H9 (cell line): ENCODE measurements around the gene PKD2L1. TPM values are rescaled to one million over a fixed set of nuclear protein-coding genes. Genes with fewer than 3 reads are reported as not detected.

Experiments used
- DNase-seq: peaks from one replicate; pipeline ENCODE4 v3.0.0-alpha.2; 2017
- H2AFZ ChIP-seq: one replicate; pipeline ENCODE4 v1.6.1; 2013; ENCODE audit warnings: mild to moderate bottlenecking, low read length, control low read depth, moderate library complexity
- H2AK5ac ChIP-seq: 2 replicates; pipeline ENCODE4 v1.6.1; 2013; ENCODE audit warnings: low read length, control low read depth, mixed read lengths; ENCODE audit not compliant: insufficient read length
- H2BK120ac ChIP-seq: one replicate; pipeline ENCODE4 v1.6.1; 2013; ENCODE audit warnings: low read depth, mild to moderate bottlenecking, low read length, control low read depth, inconsistent platforms; ENCODE audit not compliant: poor library complexity, severe bottlenecking
- H2BK12ac ChIP-seq: 2 replicates; pipeline ENCODE4 v1.6.1; 2013; ENCODE audit warnings: low read length, control low read depth, mixed read lengths, low read depth; ENCODE audit not compliant: insufficient read length
- H2BK15ac ChIP-seq: 2 replicates; pipeline ENCODE4 v1.6.1; 2013; ENCODE audit warnings: low read depth, low read length, control low read depth
- H2BK20ac ChIP-seq: one replicate; pipeline ENCODE4 v1.6.1; 2013; ENCODE audit warnings: low read depth, mild to moderate bottlenecking, low read length, control low read depth, inconsistent platforms; ENCODE audit not compliant: poor library complexity, severe bottlenecking
- H2BK5ac ChIP-seq: 2 replicates; pipeline ENCODE4 v1.6.1; 2013; ENCODE audit warnings: low read length, control low read depth, mixed read lengths; ENCODE audit not compliant: insufficient read length
- H3K14ac ChIP-seq: 2 replicates; pipeline ENCODE4 v1.6.1; 2013; ENCODE audit warnings: low read length, control low read depth; ENCODE audit not compliant: insufficient read depth
- H3K18ac ChIP-seq: 2 replicates; pipeline ENCODE4 v1.6.1; 2013; ENCODE audit warnings: low read depth, mild to moderate bottlenecking, mixed read lengths, low read length, control low read depth; ENCODE audit not compliant: insufficient read length
- H3K23ac ChIP-seq: 2 replicates; pipeline ENCODE4 v1.6.1; 2013; ENCODE audit warnings: low read length, control low read depth, mixed read lengths, low read depth; ENCODE audit not compliant: insufficient read length
- H3K23me2 ChIP-seq: 2 replicates; pipeline ENCODE4 v1.6.1; 2013; ENCODE audit warnings: low read depth, mild to moderate bottlenecking, mixed read lengths, low read length, control low read depth; ENCODE audit not compliant: insufficient read length, poor library complexity, severe bottlenecking
- H3K27ac ChIP-seq: 2 replicates; pipeline ENCODE4 v1.5.1; 2013; ENCODE audit warnings: low read length, control low read depth, mixed read lengths, low read depth; ENCODE audit not compliant: insufficient read length
- H3K27me3 ChIP-seq: 2 replicates; pipeline ENCODE4 v1.6.1; 2013; ENCODE audit warnings: low read length, control low read depth, inconsistent platforms; ENCODE audit not compliant: insufficient read depth
- H3K4ac ChIP-seq: 2 replicates; pipeline ENCODE4 v1.6.1; 2013; ENCODE audit warnings: low read depth, mild to moderate bottlenecking, control low read depth, inconsistent platforms, low read length, moderate library complexity
- H3K4me1 ChIP-seq: 2 replicates; pipeline ENCODE4 v1.6.1; 2013; ENCODE audit warnings: low read length, control low read depth, inconsistent platforms; ENCODE audit not compliant: insufficient read depth
- H3K4me2 ChIP-seq: 2 replicates; pipeline ENCODE4 v1.6.1; 2013; ENCODE audit warnings: low read length, control low read depth, mixed read lengths; ENCODE audit not compliant: insufficient read length, insufficient read depth
- H3K56ac ChIP-seq: 2 replicates; pipeline ENCODE4 v1.6.1; 2013; ENCODE audit warnings: low read depth, mild to moderate bottlenecking, mixed read lengths, low read length, control low read depth; ENCODE audit not compliant: insufficient read length
- H3K79me1 ChIP-seq: 2 replicates; pipeline ENCODE4 v1.6.1; 2013; ENCODE audit warnings: low read depth, mild to moderate bottlenecking, moderate library complexity, low read length, control low read depth, inconsistent platforms; ENCODE audit not compliant: insufficient read depth, poor library complexity, severe bottlenecking
- H3K79me2 ChIP-seq: 2 replicates; pipeline ENCODE4 v1.6.1; 2013; ENCODE audit warnings: low read length, control low read depth, inconsistent platforms; ENCODE audit not compliant: insufficient read depth
- H3K9ac ChIP-seq: 2 replicates; pipeline ENCODE4 v1.6.1; 2013; ENCODE audit warnings: low read length, control low read depth, mixed read lengths; ENCODE audit not compliant: insufficient read length; ENCODE audit errors: extremely low read depth
- H3K9me3 ChIP-seq: one replicate; pipeline ENCODE4 v1.6.1; 2013; ENCODE audit warnings: low read depth, low read length, inconsistent platforms; ENCODE audit not compliant: control insufficient read depth
- H3T11ph ChIP-seq: one replicate; pipeline ENCODE4 v1.6.1; 2013; ENCODE audit warnings: mild to moderate bottlenecking, low read length, control low read depth, inconsistent platforms
- H4K20me1 ChIP-seq: one replicate; pipeline ENCODE4 v1.6.1; 2013; ENCODE audit not compliant: control insufficient read depth, insufficient read length, insufficient read depth
- H4K5ac ChIP-seq: 2 replicates; pipeline ENCODE4 v1.6.1; 2013; ENCODE audit warnings: low read depth, mild to moderate bottlenecking, mixed read lengths, low read length, control low read depth; ENCODE audit not compliant: insufficient read length
- H4K8ac ChIP-seq: replicated peaks from 2 replicates; pipeline ENCODE4 v1.6.1; 2013; ENCODE audit warnings: low read length, control low read depth, mixed read lengths, low read depth; ENCODE audit not compliant: insufficient read length
- H4K91ac ChIP-seq: 2 replicates; pipeline ENCODE4 v1.6.1; 2013; ENCODE audit warnings: low read depth, mild to moderate bottlenecking, moderate library complexity, mixed read lengths, low read length, control low read depth; ENCODE audit not compliant: insufficient read length
- H3K27ac Mint-ChIP-seq, 3 experiments: 2 replicates in 2 of 3; 3 replicates in 1 of 3; pipeline ENCODE4 v1.8.0; 2020 to 2021; ENCODE audit warnings: mixed read lengths in 3 of 3, mild to moderate bottlenecking in 1 of 3, moderate library complexity in 1 of 3
- H3K27me3 Mint-ChIP-seq: 2 replicates; pipeline ENCODE4 v1.8.0; 2021; ENCODE audit warnings: low read depth, mild to moderate bottlenecking, moderate library complexity, mixed read lengths
- H3K36me3 Mint-ChIP-seq, 3 experiments: 2 replicates in 2 of 3; 3 replicates in 1 of 3; pipeline ENCODE4 v1.8.0; 2020 to 2021; ENCODE audit warnings: low read depth in 3 of 3, mixed read lengths in 3 of 3; ENCODE audit not compliant: insufficient read depth in 1 of 3
- H3K4me1 Mint-ChIP-seq, 2 experiments: 2 replicates each; pipeline ENCODE4 v1.8.0; 2020; ENCODE audit warnings: mixed read lengths in 2 of 2
- H3K4me3 Mint-ChIP-seq, 2 experiments: 2 replicates in 1 of 2; 3 replicates in 1 of 2; pipeline ENCODE4 v1.8.0; 2020 to 2021; ENCODE audit warnings: mild to moderate bottlenecking in 2 of 2, mixed read lengths in 2 of 2, moderate library complexity in 1 of 2
- H3K9me3 Mint-ChIP-seq, 2 experiments: 2 replicates in 1 of 2; 3 replicates in 1 of 2; pipeline ENCODE4 v1.8.0; 2020; ENCODE audit warnings: mild to moderate bottlenecking in 2 of 2, mixed read lengths in 2 of 2, moderate library complexity in 1 of 2
- WGBS: extraction: QIAGEN DNeasy Blood & Tissue Kit; methylation state at CpG from one replicate; pipeline ENCODE4 v1.1.7; 2013; ENCODE audit warnings: missing lambda C conversion rate, low lambda C conversion rate, mixed read lengths; ENCODE audit not compliant: insufficient read length; ENCODE audit errors: extremely low coverage; 5-methylcytosine and 5-hydroxymethylcytosine counted together
- total RNA-seq: library from RNA; stranded (reverse); gene quantifications from 2 replicates; pipeline ENCODE4 v1.2.1, GENCODE V29; 2021
- TF ChIP-seq, protein P1 (sequence below): fragments of 200-600 bp; sonication (generic); conservative IDR thresholded peaks from 3 replicates; pipeline ENCODE4 v1.8.0; 2021; ENCODE audit warnings: antibody characterized with exemption, mild to moderate bottlenecking

The PKD2L1 gene
- total RNA-seq, 1 experiment from 2014 or later: 0.20 TPM

DNA sequence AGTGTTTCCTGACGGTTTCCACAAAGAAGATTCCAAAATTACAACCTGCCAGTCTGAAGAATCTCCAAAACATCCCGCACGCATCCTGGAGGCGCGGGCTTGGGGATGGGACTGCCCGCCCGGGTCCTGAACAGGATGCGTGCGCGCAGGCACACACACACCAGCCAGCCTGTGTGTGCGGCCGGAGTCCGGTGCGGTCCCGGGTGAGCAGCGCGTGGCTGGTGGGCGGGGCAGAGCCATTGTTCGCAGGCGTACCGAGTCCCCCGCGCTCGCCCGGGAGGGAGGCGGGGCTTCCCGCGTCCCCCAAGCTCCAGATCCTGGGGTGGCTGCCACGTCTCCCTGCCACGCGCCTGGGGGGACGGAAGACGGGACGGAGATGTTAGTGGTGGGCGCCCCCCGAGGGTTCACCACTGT is 16.3 kb upstream of the PKD2L1 start:
- H3K36me3 Mint-ChIP-seq: peaks cover 37 to 39% (median 38%) of the 10 kb centered on the region in 3 experiments

More for the DNA sequence above, 16.3 kb upstream of the PKD2L1 start:
- H4K5ac ChIP-seq: no peak overlapping the region
- peaks cover 43% of the 10 kb centered on the region for H3K79me2 ChIP-seq
- H3K27ac ChIP-seq: peak overlapping the region; percentile 19
- H3K9ac ChIP-seq: peak overlapping the region; percentile 77
- peaks cover 53 to 58% of the 10 kb centered on the region in 2 experiments for H3K4me1 Mint-ChIP-seq
- no peak overlapping the region for H2BK120ac ChIP-seq
- H3K4me2 ChIP-seq: peak overlapping the region; percentile 91
- H3K9me3 Mint-ChIP-seq: peaks cover 3 to 5% of the 10 kb centered on the region in 2 experiments; a peak in 2 of 5 replicates
- DNase-seq: peak; percentile 85
- H3K9me3 ChIP-seq: no peaks in the 10 kb centered on the region
- no peak overlapping the region for H2BK5ac ChIP-seq
- peaks cover 5% of the 10 kb centered on the region for H4K20me1 ChIP-seq
- H4K91ac ChIP-seq: no peak overlapping the region
- H3K27ac Mint-ChIP-seq: peak overlapping the region; percentile 59 to 99 (median 74); a peak in 6 of 7 replicates
- TF ChIP-seq, protein P1, sequence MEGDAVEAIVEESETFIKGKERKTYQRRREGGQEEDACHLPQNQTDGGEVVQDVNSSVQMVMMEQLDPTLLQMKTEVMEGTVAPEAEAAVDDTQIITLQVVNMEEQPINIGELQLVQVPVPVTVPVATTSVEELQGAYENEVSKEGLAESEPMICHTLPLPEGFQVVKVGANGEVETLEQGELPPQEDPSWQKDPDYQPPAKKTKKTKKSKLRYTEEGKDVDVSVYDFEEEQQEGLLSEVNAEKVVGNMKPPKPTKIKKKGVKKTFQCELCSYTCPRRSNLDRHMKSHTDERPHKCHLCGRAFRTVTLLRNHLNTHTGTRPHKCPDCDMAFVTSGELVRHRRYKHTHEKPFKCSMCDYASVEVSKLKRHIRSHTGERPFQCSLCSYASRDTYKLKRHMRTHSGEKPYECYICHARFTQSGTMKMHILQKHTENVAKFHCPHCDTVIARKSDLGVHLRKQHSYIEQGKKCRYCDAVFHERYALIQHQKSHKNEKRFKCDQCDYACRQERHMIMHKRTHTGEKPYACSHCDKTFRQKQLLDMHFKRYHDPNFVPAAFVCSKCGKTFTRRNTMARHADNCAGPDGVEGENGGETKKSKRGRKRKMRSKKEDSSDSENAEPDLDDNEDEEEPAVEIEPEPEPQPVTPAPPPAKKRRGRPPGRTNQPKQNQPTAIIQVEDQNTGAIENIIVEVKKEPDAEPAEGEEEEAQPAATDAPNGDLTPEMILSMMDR: no peak
- WGBS: no CpG with 5 or more reads among the region's 36 CpGs
- H4K8ac ChIP-seq: no peak overlapping the region
- no peak overlapping the region for H2AFZ ChIP-seq
- H3K23ac ChIP-seq: no peak overlapping the region
- H2BK15ac ChIP-seq: no peak overlapping the region
- H3K23me2 ChIP-seq: peaks cover 18% of the 10 kb centered on the region
- no peak overlapping the region for H2AK5ac ChIP-seq
- peak overlapping the region; percentile 69; the same call in 1 of the 2 replicates for H3K14ac ChIP-seq
- H3K79me1 ChIP-seq: peaks cover 4% of the 10 kb centered on the region
- no peaks in the 10 kb centered on the region for H3K27me3 ChIP-seq
- peaks cover under 1% of the 10 kb centered on the region; the same call in 1 of the 2 replicates for H3K27me3 Mint-ChIP-seq
- peak overlapping the region; percentile 48 for H3K18ac ChIP-seq
- no peak overlapping the region for H3K4ac ChIP-seq
- no peak overlapping the region for H2BK12ac ChIP-seq
- H3K56ac ChIP-seq: no peak overlapping the region
- H3T11ph ChIP-seq: no peak overlapping the region
- H2BK20ac ChIP-seq: no peak overlapping the region
- peak overlapping the region; percentile 90 to 100 for H3K4me3 Mint-ChIP-seq
- no peaks in the 10 kb centered on the region; the same call in 1 of the 2 replicates for H3K4me1 ChIP-seq
